PC-9 (cell line): ENCODE measurements around the gene CISD2. TPM values are rescaled to one million over a fixed set of nuclear protein-coding genes. Genes with fewer than 3 reads are reported as not detected.
A peak's percentile ranks its signal among the peaks of the same experiment; 100 is the strongest.
"Not testable (repeated sequence)": the region's sequence is repeated elsewhere in the genome, so short reads cannot be mapped to it uniquely, and the experiment has no call there.

ENCODE experiments used
- Bru-seq: library from RNA; stranded (reverse); fragments of 400-500 nt; gene quantifications from one replicate; lab custom pipeline; 2021; lab: Mats Ljungman, UMichigan
- BruChase-seq, 2 experiments: library from RNA; stranded (reverse); fragments of 400-500 nt; gene quantifications; one replicate each; lab custom pipeline; 2021; lab: Mats Ljungman, UMichigan
- BruUV-seq: library from RNA; stranded (reverse); fragments of 400-500 nt; replicated peaks from 2 replicates; lab custom pipeline; 2021; lab: Mats Ljungman, UMichigan
- CTCF ChIA-PET: fragments of 300-600 bp; sonication (Branson Sonifier 250); formaldehyde crosslinking; loops from one replicate; lab custom pipeline; 2022; ENCODE audit warnings: antibody characterized with exemption; lab: Charles Lee
- POLR2A ChIA-PET: fragments of 300-600 bp; sonication (Branson Sonifier 250); formaldehyde crosslinking; loops from one replicate; lab custom pipeline; 2022; ENCODE audit warnings: antibody characterized with exemption; ENCODE audit not compliant: unreplicated experiment; lab: Charles Lee
- DNase-seq, 2 experiments: peaks; one replicate each; pipeline versions ENCODE4 v3.0.0 to v3.0.0-alpha.2; 2015 to 2022; ENCODE audit warnings: mixed read lengths in 1 of 2
- H2AFZ ChIP-seq: fragments of 200-600 bp; sonication (generic); 2 replicates; pipeline ENCODE4 v1.8.1; 2017; ENCODE audit warnings: antibody characterized with exemption
- H3F3A ChIP-seq: fragments of 200-600 bp; sonication (generic); 2 replicates; pipeline ENCODE4 v1.8.1; 2017; ENCODE audit warnings: antibody characterized with exemption, mild to moderate bottlenecking, low read depth; ENCODE audit not compliant: insufficient read depth
- H3K27ac ChIP-seq: fragments of 200-600 bp; sonication (generic); 2 replicates; pipeline ENCODE4 v1.6.1; 2016; ENCODE audit warnings: mixed run types
- H3K27me3 ChIP-seq: fragments of 200-600 bp; sonication (generic); 2 replicates; pipeline ENCODE4 v1.6.1; 2016; ENCODE audit warnings: low read depth, mixed run types; ENCODE audit not compliant: insufficient read depth
- H3K36me3 ChIP-seq: fragments of 200-600 bp; sonication (generic); 2 replicates; pipeline ENCODE4 v1.6.1; 2016; ENCODE audit warnings: low read depth, mixed run types
- H3K4me1 ChIP-seq: fragments of 200-600 bp; sonication (generic); replicated peaks from 2 replicates; pipeline ENCODE4 v1.6.1; 2016; ENCODE audit warnings: mixed run types; ENCODE audit not compliant: insufficient read depth
- H3K4me2 ChIP-seq: fragments of 200-600 bp; sonication (generic); 2 replicates; pipeline ENCODE4 v1.6.1; 2017; ENCODE audit warnings: mixed run types
- H3K4me3 ChIP-seq: fragments of 200-600 bp; sonication (generic); 2 replicates; pipeline ENCODE4 v1.6.1; 2016; ENCODE audit warnings: mixed run types
- H3K79me2 ChIP-seq: fragments of 200-600 bp; sonication (generic); 2 replicates; pipeline ENCODE4 v1.6.1; 2017; ENCODE audit warnings: low read depth, mixed run types
- H3K9me2 ChIP-seq: fragments of 200-600 bp; sonication (generic); 2 replicates; pipeline ENCODE4 v1.8.1; 2017; ENCODE audit warnings: mild to moderate bottlenecking; ENCODE audit not compliant: insufficient read depth
- H3K9me3 ChIP-seq: fragments of 200-600 bp; sonication (generic); 2 replicates; pipeline ENCODE4 v1.8.1; 2016; ENCODE audit warnings: low read depth; ENCODE audit not compliant: insufficient read depth
- H4K20me1 ChIP-seq: fragments of 200-600 bp; sonication (generic); 2 replicates; pipeline ENCODE4 v1.8.1; 2017; ENCODE audit not compliant: insufficient read depth
- CTCF ChIP-seq: fragments of 200-600 bp; sonication (generic); conservative IDR thresholded peaks from 2 replicates; pipeline ENCODE4 v1.6.1; 2017; ENCODE audit warnings: mixed run types, antibody characterized with exemption, mild to moderate bottlenecking, moderate library complexity
- EZH2 ChIP-seq: fragments of 200-600 bp; sonication (generic); IDR thresholded peaks from 2 replicates; pipeline ENCODE4 v1.8.0; 2017; ENCODE audit warnings: antibody characterized with exemption, low read depth
- intact Hi-C: fragments of 100-400 bp; cut with micrococcal nuclease; formaldehyde crosslinking; loops from one replicate; pipeline ENCODE4 v1.10.0; 2022; ENCODE audit not compliant: unreplicated experiment
- long read RNA-seq: library from polyadenylated mRNA; stranded (forward); transcript quantifications from one replicate; pipeline ENCODE4 v2.0.0, GENCODE V29; 2022
- total RNA-seq: library from RNA; stranded (reverse); gene quantifications from 2 replicates; pipeline ENCODE4 v1.2.3, GENCODE V29; 2021

CISD2 gene
- 23.1 and 26.9 TPM in 2 replicates for total RNA-seq
- Bru-seq, nascent RNA = percentile 76 among the genes with signal in this experiment
- BruChase-seq, experiment 1, labeled RNA remaining after a 2-hour chase = percentile 65 among the genes with signal in this experiment
- percentile 81 among the genes with signal in this experiment for BruChase-seq, experiment 2, labeled RNA remaining after a 6-hour chase
- long read RNA-seq, full-length matches to known transcripts = 111 of 113 reads
- long read RNA-seq, partial matches to known transcripts = 0 of 113 reads
- long read RNA-seq, other reads (novel, unspliced or antisense) = 2 of 113 reads

GRCh38 chr4:102868781-102869568, at the start of gene CISD2:
Gene CISD2 (plus strand): TSS chr4:102868992. CDS start chr4:102869085, 93 bp downstream.
- TSS peak; percentile 51 for BruUV-seq
- intact Hi-C loops = loop anchor here (1.0 to 2.0 kb wide), 4 partner anchors 41 to 368 kb away; partner anchors contain the start of genes MANBA and NFKB1
- peaks cover 15% of the 10 kb centered on the region; the same call in 1 of the 2 replicates for H3F3A ChIP-seq
- H4K20me1 ChIP-seq = no peaks in the 10 kb centered on the region
- TF ChIP-seq EZH2 = no peak
- TF ChIP-seq CTCF = no peak
- no peaks in the 10 kb centered on the region; the same call in 1 of the 2 replicates for H3K36me3 ChIP-seq
- peak; percentile 80 to 89 for DNase-seq
- peak within 1 kb of the TSS; percentile 96 for H3K4me2 ChIP-seq
- peak within 1 kb of the TSS; percentile 94 for H3K27ac ChIP-seq
- ChIA-PET CTCF (no interaction called here), POLR2A (interaction anchor here (0.5 to 1.7 kb wide), 4 partner anchors 22 to 420 kb away, joined by 3 to 38 read pairs (median 12); partner anchors contain the start of genes MANBA and UBE2D3)
- H3K4me1 ChIP-seq = peaks cover 34% of the 10 kb centered on the region
- peak within 1 kb of the TSS; percentile 80 for H3K4me3 ChIP-seq
- H3K79me2 ChIP-seq = peaks cover 61% of the 10 kb centered on the region
- H3K27me3 ChIP-seq = no peaks in the 10 kb centered on the region
- no peaks in the 10 kb centered on the region for H3K9me3 ChIP-seq
- no peaks in the 10 kb centered on the region for H3K9me2 ChIP-seq
- H2AFZ ChIP-seq = peak within 1 kb of the TSS; percentile 89

DNA sequence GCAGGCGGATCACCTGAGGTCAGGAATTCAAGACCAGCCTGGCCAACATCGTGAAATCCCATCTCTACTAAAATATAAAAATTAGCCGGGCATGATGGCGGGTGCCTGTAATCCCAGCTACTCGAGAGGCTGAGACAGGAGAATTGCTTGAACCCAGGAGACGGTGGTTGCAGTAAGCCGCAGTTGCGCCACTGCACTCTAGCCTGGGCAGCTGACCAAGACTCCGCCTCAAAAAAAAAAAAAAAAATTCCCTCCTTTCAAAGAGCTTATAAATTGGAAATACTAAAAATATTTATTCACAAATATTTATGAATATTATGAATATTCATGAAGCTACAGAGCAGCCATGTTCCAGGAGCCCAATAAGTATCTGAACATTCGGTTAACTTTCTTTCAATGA, 49.7 kb upstream of the CISD2 start:
- H3K27ac ChIP-seq, CTCF ChIA-PET: not testable (repeated sequence)
- H4K20me1 ChIP-seq = peaks cover 93% of the 10 kb centered on the region

GRCh38 chr4:102819588-102820365, 49.0 kb upstream of the CISD2 start:
- ChIA-PET POLR2A (no interaction called here), CTCF (no interaction called here)
- no peak for DNase-seq
- Histone ChIP-seq H3K36me3 (peaks cover 68% of the 10 kb centered on the region), H3K79me2 (peaks cover 100% of the 10 kb centered on the region), H3K9me3 (no peaks in the 10 kb centered on the region), H3K4me2 (no peak overlapping the region), H3F3A (peaks cover 4% of the 10 kb centered on the region; the same call in 1 of the 2 replicates), H3K9me2 (no peaks in the 10 kb centered on the region), H2AFZ (no peak overlapping the region), H4K20me1 (peaks cover 95% of the 10 kb centered on the region), H3K4me1 (peaks cover 23% of the 10 kb centered on the region), H3K4me3 (no peak overlapping the region; the same call in 1 of the 2 replicates), H3K27ac (no peak overlapping the region), H3K27me3 (no peaks in the 10 kb centered on the region)
- no TSS peak for BruUV-seq
- TF ChIP-seq EZH2 (no peak), CTCF (no peak)
- intact Hi-C loops = no loop called here

More for the DNA sequence above, 49.7 kb upstream of the CISD2 start:
- H3K9me3 ChIP-seq, intact Hi-C loops, DNase-seq, H3F3A ChIP-seq, POLR2A ChIA-PET, H3K9me2 ChIP-seq, H2AFZ ChIP-seq, H3K4me3 ChIP-seq, BruUV-seq, H3K27me3 ChIP-seq, H3K4me2 ChIP-seq: not testable (repeated sequence)
- peaks cover 18% of the 10 kb centered on the region for H3K4me1 ChIP-seq
- peaks cover 100% of the 10 kb centered on the region for H3K79me2 ChIP-seq
- peaks cover 62% of the 10 kb centered on the region for H3K36me3 ChIP-seq
